ENCODE data around the gene GPC6.

The GPC6 gene

GRCh38 chr13:94143624-94144350 is 917.2 kb downstream of the GPC6 start:
- H3K27ac ChIP-seq: no peak overlapping the region

DNA sequence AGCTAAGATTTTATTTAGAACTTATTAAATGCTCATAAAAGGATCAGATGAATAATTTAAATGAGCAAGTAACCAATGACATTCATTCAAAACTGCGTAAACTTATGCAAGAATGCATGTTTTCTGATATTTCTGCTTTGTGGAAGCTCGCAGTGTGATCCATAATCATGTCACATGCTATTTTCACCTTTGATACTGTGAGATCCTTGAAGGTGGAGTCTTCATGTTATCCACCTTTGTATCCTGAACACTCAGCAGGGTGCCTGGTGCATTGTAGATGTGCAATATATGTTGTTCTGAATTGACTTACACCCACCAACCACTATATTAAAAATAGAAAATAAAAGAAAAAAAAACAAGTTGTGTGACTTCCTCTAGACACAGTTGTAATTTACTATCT is 919.4 kb downstream of the GPC6 start:
- TF ChIP-seq, protein P1, sequence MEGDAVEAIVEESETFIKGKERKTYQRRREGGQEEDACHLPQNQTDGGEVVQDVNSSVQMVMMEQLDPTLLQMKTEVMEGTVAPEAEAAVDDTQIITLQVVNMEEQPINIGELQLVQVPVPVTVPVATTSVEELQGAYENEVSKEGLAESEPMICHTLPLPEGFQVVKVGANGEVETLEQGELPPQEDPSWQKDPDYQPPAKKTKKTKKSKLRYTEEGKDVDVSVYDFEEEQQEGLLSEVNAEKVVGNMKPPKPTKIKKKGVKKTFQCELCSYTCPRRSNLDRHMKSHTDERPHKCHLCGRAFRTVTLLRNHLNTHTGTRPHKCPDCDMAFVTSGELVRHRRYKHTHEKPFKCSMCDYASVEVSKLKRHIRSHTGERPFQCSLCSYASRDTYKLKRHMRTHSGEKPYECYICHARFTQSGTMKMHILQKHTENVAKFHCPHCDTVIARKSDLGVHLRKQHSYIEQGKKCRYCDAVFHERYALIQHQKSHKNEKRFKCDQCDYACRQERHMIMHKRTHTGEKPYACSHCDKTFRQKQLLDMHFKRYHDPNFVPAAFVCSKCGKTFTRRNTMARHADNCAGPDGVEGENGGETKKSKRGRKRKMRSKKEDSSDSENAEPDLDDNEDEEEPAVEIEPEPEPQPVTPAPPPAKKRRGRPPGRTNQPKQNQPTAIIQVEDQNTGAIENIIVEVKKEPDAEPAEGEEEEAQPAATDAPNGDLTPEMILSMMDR (conservative IDR thresholded peaks at IDR 0.05): no peak
- no peak overlapping the region for H3K27ac ChIP-seq

More at GRCh38 chr13:94143624-94144350, 917.2 kb downstream of the GPC6 start:
- TF ChIP-seq, protein P1 (conservative IDR thresholded peaks at IDR 0.05): no peak

DNA sequence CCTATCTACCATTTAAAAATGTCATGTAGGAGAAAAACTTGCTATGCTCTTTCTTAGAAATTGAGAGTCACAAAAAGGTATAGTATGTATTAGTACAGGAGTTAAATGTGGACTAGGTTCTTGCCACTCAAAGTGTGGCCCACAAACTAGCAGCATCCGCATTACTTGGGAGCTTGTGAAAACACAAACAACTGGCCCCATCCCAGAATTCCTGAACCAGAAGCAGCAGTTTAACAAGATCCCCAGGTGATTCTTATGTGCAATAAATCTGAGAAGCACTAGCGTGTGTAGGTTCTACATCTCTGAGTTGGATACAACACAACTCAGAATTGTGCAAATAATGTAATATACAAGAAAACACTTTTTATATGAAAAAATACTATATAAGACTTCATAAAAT is 927.0 kb downstream of the GPC6 start:
- TF ChIP-seq, protein P1 (conservative IDR thresholded peaks at IDR 0.05): no peak
- H3K27ac ChIP-seq: peak overlapping the region; percentile 17; the same call in 1 of the 2 replicates

DNA sequence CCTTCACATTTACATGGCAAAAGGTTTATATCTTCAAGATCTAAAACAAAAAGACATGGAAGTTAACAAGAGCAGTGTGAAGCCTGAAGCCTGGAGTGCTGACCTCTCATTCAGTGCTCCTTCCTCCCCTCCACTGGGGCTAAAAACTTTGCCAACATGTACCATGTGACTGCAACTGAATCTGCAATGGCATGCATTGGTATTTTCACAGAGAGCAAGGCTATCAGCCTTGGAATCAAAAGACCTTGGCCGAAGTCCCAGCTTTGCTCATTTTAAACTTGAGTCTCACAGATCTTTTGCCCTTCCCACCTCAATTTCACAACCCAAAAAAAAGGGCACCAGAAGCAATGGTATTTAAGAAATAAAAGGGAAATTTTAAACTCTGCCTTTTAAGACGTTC is 927.8 kb downstream of the GPC6 start:
- TF ChIP-seq, protein P1 (conservative IDR thresholded peaks at IDR 0.05): no peak
- peak overlapping the region; percentile 17; the same call in 1 of the 2 replicates for H3K27ac ChIP-seq

DNA sequence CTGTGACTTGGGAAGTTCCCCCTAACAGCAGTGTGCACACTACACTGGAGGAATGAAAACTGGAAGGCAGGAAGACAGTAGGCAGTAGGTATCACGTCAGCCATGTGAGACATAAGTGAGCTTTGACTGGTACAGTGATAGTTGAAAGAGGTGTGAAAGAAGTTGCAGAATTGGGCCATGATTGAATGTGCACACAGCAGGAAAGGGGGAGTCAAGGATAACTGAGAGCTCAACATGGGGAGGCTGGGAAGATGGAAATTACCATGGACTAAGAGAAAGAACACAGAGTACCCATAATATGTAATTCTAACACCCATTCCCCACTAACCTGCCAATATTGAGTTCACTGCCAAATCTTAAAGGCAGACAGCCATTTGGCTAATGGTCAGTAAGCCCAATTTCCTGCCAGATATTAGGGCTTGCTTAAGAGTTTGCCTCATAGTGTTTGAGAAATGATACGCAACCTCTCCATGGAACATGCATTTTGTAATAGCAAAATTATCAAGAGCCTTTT is 931.2 kb downstream of the GPC6 start:
- H3K27ac ChIP-seq: no peak overlapping the region
- TF ChIP-seq, protein P1 (conservative IDR thresholded peaks at IDR 0.05): no peak

- H3K27ac ChIP-seq: no peak overlapping the region
- TF ChIP-seq, protein P1 (conservative IDR thresholded peaks at IDR 0.05): no peak
Observed at GRCh38 chr13:94160875-94161274, 934.3 kb downstream of the GPC6 start.

GRCh38 chr13:94162289-94162688 is 935.7 kb downstream of the GPC6 start:
- no peak overlapping the region for H3K27ac ChIP-seq
- TF ChIP-seq, protein P1 (conservative IDR thresholded peaks at IDR 0.05): no peak
